Keratinocyte (primary cell): ENCODE data around the gene S100PBP. TPM values are rescaled to one million over a fixed set of nuclear protein-coding genes. Genes with fewer than 3 reads are reported as not detected.

ENCODE experiments used
- DNase-seq: peaks from one replicate; pipeline ENCODE4 v3.0.0-alpha.2; 2011; ENCODE audit warnings: low read depth, missing footprints, low spot score
- FAIRE-seq: peaks from 2 replicates; lab custom pipeline; 2011; peaks lifted over from hg19 to GRCh38; lab: Jason Lieb, UNC
- H2AFZ ChIP-seq: 2 replicates; pipeline ENCODE4 v1.6.0; 2012; ENCODE audit warnings: low read length, control low read depth, inconsistent platforms; ENCODE audit not compliant: control insufficient read depth
- H3K27ac ChIP-seq: 2 replicates; pipeline ENCODE4 v1.5.1; 2011; ENCODE audit warnings: low read length; ENCODE audit not compliant: control insufficient read depth, insufficient read depth
- H3K27me3 ChIP-seq: 3 replicates; pipeline ENCODE4 v1.6.0; 2011; ENCODE audit warnings: low read length; ENCODE audit not compliant: control insufficient read depth, insufficient read depth; ENCODE audit errors: extremely low read depth
- H3K36me3 ChIP-seq, 2 experiments: 2 replicates in 1 of 2; 3 replicates in 1 of 2; pipeline ENCODE4 v1.5.1; 2011; ENCODE audit warnings: low read length in 2 of 2, mild to moderate bottlenecking in 1 of 2; ENCODE audit not compliant: control insufficient read depth in 2 of 2, insufficient read depth in 2 of 2; ENCODE audit errors: extremely low read depth in 1 of 2
- H3K4me1 ChIP-seq: 3 replicates; pipeline ENCODE4 v1.5.1; 2011; ENCODE audit warnings: low read length; ENCODE audit not compliant: control insufficient read depth, insufficient read depth; ENCODE audit errors: extremely low read depth
- H3K4me2 ChIP-seq: 3 replicates; pipeline ENCODE4 v1.6.0; 2011; ENCODE audit warnings: low read depth, low read length; ENCODE audit not compliant: control insufficient read depth, insufficient read depth; ENCODE audit errors: extremely low read depth
- H3K4me3 ChIP-seq, 3 experiments: fragments of 200-600 bp in 1 of 3; sonication (generic) in 1 of 3; 2 replicates in 2 of 3; 3 replicates in 1 of 3; pipeline ENCODE4 v1.5.1; 2011 to 2016; ENCODE audit warnings: low read length in 3 of 3, mild to moderate bottlenecking in 3 of 3, control low read depth in 2 of 3, inconsistent platforms in 1 of 3, low read depth in 1 of 3, mixed read lengths in 1 of 3, mixed run types in 1 of 3, moderate library complexity in 1 of 3; ENCODE audit not compliant: control insufficient read depth in 2 of 3, insufficient read depth in 2 of 3; ENCODE audit errors: extremely low read depth in 1 of 3
- H3K79me2 ChIP-seq: 2 replicates; pipeline ENCODE4 v1.6.0; 2012; ENCODE audit warnings: low read length; ENCODE audit not compliant: control insufficient read depth, insufficient read depth
- H3K9ac ChIP-seq: 3 replicates; pipeline ENCODE4 v1.6.0; 2011; ENCODE audit warnings: low read length; ENCODE audit not compliant: control insufficient read depth, insufficient read depth; ENCODE audit errors: extremely low read depth
- H3K9me1 ChIP-seq: 3 replicates; pipeline ENCODE4 v1.6.0; 2011; ENCODE audit warnings: low read length; ENCODE audit not compliant: control insufficient read depth, insufficient read depth; ENCODE audit errors: extremely low read depth
- H3K9me3 ChIP-seq: 2 replicates; pipeline ENCODE4 v1.5.1; 2012; ENCODE audit warnings: low read depth, low read length; ENCODE audit not compliant: control insufficient read depth
- H4K20me1 ChIP-seq: 3 replicates; pipeline ENCODE4 v1.6.0; 2011; ENCODE audit warnings: low read length; ENCODE audit not compliant: control insufficient read depth, insufficient read depth; ENCODE audit errors: extremely low read depth
- EZH2 ChIP-seq: IDR thresholded peaks from one replicate; pipeline ENCODE4 v1.6.1; 2012; ENCODE audit warnings: inconsistent platforms, mild to moderate bottlenecking, low read length, moderate library complexity
- dilution Hi-C: fragments of 300-500 bp; cut with MboI; formaldehyde crosslinking; loops from one replicate; pipeline ENCODE4 v1.7.0; 2020; ENCODE audit warnings: low sequenced_read_pairs; ENCODE audit not compliant: extremely low pct_ligation_motif_present
- polyA plus RNA-seq, 5 experiments: library from polyadenylated mRNA; depleted of rRNA in 3 of 5; stranded (reverse) in 3 of 5; stranded (forward) in 1 of 5; unstranded in 1 of 5; fragments of >200 nt; gene quantifications; 1 replicate in 1 of 5; 2 replicates in 3 of 5; 3 replicates in 1 of 5; pipeline versions ENCODE4 v1.2.1 to v1.2.3, GENCODE V29; 2011 to 2012; ENCODE audit warnings: missing spikeins in 2 of 5, low read depth in 1 of 5, low replicate concordance in 1 of 5
- TF ChIP-seq, protein P1 (sequence below), 3 experiments: IDR thresholded peaks in 1 of 3; conservative IDR thresholded peaks in 1 of 3; optimal IDR thresholded peaks in 1 of 3; 2 replicates in 2 of 3; 3 replicates in 1 of 3; pipeline versions ENCODE3 to v1.5.1; 2011; ENCODE audit warnings: low read length in 3 of 3, mild to moderate bottlenecking in 3 of 3, moderate library complexity in 2 of 3, control low read depth in 1 of 3, inconsistent platforms in 1 of 3; ENCODE audit not compliant: insufficient read depth in 2 of 3; ENCODE audit errors: extremely low read depth in 1 of 3

The S100PBP gene
- polyA plus RNA-seq, 1 donor (not counting 4 experiments of a cell fraction or from before 2014, with no cell fraction given), result 29.0 TPM

DNA sequence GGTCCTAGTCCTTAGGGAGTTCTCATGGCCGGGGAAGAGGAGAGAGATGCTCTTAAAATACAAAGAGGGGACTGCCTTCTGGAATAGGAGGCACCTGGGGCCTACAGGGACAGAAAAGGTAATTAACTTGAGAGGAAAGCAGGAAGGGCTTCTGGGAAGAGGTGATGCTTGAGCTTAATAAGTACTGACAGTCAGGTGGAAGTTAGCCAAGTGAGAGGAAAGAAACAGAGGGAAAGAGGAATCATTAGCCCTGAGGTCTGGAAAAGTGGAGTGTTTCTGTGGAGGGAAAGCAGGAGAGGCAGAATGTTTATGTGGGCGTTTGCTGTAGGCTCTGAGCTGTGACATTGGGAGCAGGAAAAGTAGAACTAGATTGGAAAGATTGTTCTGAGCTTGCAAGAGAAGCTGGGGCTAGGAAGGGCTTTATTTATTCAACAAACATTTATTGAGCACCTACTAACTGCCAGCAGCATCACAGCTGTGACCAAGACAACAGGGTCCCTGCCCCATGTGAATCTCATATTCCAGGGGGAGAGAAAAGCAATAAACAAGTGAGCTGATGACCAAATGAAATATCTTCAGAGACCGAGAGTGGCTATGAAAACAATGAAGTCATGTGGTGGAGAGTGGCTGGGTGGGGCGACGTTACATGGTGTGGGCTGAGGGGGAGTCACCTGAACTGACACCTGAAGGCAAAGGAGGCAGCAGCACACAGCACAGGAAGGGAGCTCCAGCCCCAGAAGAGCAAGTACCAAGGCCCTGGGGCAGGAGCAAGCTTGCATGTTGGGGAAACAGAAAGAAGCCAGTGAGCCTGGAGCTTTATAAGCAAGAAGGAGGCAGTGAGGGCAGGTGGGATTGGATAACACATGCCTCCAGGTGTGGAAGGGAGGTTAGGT is 57.7 kb downstream of the S100PBP start:
- dilution Hi-C loops, result no loop called here
- no peaks in the 10 kb centered on the region for H4K20me1 ChIP-seq
- TF ChIP-seq EZH2, result no peak
- TF ChIP-seq, protein P1, sequence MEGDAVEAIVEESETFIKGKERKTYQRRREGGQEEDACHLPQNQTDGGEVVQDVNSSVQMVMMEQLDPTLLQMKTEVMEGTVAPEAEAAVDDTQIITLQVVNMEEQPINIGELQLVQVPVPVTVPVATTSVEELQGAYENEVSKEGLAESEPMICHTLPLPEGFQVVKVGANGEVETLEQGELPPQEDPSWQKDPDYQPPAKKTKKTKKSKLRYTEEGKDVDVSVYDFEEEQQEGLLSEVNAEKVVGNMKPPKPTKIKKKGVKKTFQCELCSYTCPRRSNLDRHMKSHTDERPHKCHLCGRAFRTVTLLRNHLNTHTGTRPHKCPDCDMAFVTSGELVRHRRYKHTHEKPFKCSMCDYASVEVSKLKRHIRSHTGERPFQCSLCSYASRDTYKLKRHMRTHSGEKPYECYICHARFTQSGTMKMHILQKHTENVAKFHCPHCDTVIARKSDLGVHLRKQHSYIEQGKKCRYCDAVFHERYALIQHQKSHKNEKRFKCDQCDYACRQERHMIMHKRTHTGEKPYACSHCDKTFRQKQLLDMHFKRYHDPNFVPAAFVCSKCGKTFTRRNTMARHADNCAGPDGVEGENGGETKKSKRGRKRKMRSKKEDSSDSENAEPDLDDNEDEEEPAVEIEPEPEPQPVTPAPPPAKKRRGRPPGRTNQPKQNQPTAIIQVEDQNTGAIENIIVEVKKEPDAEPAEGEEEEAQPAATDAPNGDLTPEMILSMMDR (optimal IDR thresholded peaks at IDR 0.05 in 1 of 3, IDR thresholded peaks at IDR 0.05 in 1 of 3, conservative IDR thresholded peaks at IDR 0.05 in 1 of 3; ENCODE audit: extremely low read depth in 1 of 3, insufficient read depth in 2 of 3, low read length in 3 of 3), result no peak
- H2AFZ ChIP-seq, result no peak overlapping the region
- no peak overlapping the region for H3K4me3 ChIP-seq
- FAIRE-seq, result no peak
- no peak overlapping the region for H3K4me2 ChIP-seq
- peaks cover 19% of the 10 kb centered on the region for H3K27me3 ChIP-seq
- H3K27ac ChIP-seq, result no peak overlapping the region
- H3K79me2 ChIP-seq, result no peaks in the 10 kb centered on the region
- H3K9ac ChIP-seq, result no peak overlapping the region
- H3K4me1 ChIP-seq, result no peaks in the 10 kb centered on the region
- no peaks in the 10 kb centered on the region for H3K9me3 ChIP-seq
- DNase-seq, result no peak
- H3K36me3 ChIP-seq, result no peaks in the 10 kb centered on the region
- no peaks in the 10 kb centered on the region for H3K9me1 ChIP-seq

DNA sequence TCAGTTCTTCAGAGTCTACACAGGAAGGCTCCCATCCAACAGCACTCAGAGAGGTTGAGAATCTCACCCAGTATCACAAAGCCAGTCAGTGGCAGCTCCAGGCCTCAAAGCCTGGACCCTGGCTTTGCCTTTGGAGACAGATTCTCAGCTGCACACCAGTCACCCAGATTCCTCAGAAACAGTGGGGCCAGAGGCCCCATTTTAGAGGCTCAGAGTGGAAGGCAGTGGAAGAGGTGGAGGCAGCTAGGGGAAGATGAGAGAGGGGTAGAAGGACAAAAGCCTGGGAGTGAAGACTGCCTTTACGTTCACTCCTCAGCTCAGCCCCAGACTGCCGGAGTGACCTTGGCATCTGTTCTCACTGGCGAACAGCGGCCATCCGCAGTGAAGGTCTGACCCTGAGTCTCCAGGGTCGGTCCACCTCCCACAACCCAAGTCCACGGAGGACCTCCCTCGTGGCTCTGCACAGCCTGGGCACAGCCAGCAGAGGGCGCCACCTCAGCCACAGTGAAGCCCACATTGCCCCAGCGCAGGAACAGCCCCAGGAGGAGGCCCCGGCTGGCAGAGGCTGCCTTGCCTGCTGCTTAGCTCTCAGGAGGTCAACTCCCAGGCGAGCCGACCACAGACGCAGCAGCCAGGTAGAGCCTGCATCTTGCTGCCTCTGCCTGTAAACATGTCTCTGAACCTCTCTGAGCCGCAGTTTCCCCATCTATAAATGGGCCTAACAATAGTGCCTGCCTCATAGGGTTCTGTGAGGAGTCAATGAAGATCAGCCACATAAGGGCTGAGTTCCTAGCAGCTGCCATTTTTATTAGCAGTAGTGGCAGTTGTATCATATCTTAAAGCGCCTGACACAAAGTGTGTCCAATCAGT is 59.1 kb downstream of the S100PBP start:
- no peaks in the 10 kb centered on the region for H3K4me1 ChIP-seq
- no peak overlapping the region for H3K4me3 ChIP-seq
- no peak overlapping the region for H2AFZ ChIP-seq
- no peaks in the 10 kb centered on the region for H3K79me2 ChIP-seq
- H3K9me3 ChIP-seq, result no peaks in the 10 kb centered on the region
- no peak overlapping the region for H3K27ac ChIP-seq
- dilution Hi-C loops, result no loop called here
- peaks cover 7% of the 10 kb centered on the region for H3K27me3 ChIP-seq
- DNase-seq, result no peak
- no peak overlapping the region for H3K4me2 ChIP-seq
- no peaks in the 10 kb centered on the region for H4K20me1 ChIP-seq
- no peak for TF ChIP-seq EZH2
- TF ChIP-seq, protein P1 (optimal IDR thresholded peaks at IDR 0.05 in 1 of 3, IDR thresholded peaks at IDR 0.05 in 1 of 3, conservative IDR thresholded peaks at IDR 0.05 in 1 of 3; ENCODE audit: extremely low read depth in 1 of 3, insufficient read depth in 2 of 3, low read length in 3 of 3), result peak; percentile 88 to 99 (median 96)
- no peaks in the 10 kb centered on the region for H3K9me1 ChIP-seq
- no peaks in the 10 kb centered on the region for H3K36me3 ChIP-seq
- no peak for FAIRE-seq
- H3K9ac ChIP-seq, result no peak overlapping the region
